Measurements from ENCODE around the gene RPTOR.

- no peak for TF ChIP-seq CTCF (conservative IDR thresholded peaks at IDR 0.05; ENCODE audit: low read length)
- no peak for TF ChIP-seq EZH2phosphoT487 (IDR thresholded peaks at IDR 0.05; ENCODE audit: borderline replicate concordance, low read depth, low read length)
These were observed 31.4 kb upstream of the RPTOR start for GRCh38 chr17:80513201-80513600.

Measured in OCI-LY7 (cell line).